ENCODE results near the gene TYRO3.

DNA sequence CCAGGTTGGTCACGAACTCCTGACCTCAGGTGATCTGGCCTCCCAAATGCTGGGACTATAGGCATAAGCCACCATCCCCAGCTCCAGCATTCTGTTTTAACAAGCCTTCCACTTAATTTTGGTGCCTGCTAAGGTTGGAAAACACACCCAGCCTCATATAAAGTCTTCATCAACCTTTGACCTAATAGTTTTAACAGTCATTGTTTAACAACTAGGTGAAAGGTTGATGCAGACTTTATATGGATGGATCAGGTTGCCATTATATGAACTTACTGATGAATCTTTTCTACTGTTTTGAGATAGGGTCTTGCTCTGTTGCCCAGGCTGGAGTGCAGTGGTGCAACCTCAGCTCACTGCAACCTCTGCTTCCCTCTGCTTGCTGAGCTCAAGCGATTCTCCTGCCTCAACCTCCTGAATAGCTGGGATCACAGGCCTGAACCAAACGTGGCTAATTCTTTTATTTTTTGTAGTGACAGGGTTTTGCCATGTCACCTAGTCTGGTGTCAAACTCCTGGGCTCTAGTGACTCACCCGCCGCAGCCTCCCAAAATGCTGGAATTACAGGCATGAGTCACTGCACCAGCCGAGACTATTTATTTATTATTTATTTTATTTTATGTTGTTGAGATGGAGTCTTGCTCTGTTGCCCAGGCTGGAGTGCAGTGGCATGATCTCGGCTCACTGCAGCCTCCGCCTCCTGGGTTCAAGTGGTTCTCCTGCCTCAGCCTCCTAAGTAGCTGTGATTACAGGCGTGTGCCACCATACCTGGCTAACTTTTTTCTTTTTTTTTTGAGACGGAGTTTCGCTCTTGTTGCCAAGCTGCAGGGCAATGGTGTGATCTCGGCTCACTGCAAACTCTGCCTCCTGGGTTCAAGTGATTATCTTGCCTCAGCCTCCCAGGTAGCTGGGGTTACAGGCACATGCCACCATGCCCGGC is 11.9 kb upstream of the TYRO3 start:
- TF ChIP-seq, protein P1, sequence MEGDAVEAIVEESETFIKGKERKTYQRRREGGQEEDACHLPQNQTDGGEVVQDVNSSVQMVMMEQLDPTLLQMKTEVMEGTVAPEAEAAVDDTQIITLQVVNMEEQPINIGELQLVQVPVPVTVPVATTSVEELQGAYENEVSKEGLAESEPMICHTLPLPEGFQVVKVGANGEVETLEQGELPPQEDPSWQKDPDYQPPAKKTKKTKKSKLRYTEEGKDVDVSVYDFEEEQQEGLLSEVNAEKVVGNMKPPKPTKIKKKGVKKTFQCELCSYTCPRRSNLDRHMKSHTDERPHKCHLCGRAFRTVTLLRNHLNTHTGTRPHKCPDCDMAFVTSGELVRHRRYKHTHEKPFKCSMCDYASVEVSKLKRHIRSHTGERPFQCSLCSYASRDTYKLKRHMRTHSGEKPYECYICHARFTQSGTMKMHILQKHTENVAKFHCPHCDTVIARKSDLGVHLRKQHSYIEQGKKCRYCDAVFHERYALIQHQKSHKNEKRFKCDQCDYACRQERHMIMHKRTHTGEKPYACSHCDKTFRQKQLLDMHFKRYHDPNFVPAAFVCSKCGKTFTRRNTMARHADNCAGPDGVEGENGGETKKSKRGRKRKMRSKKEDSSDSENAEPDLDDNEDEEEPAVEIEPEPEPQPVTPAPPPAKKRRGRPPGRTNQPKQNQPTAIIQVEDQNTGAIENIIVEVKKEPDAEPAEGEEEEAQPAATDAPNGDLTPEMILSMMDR (IDR thresholded peaks at IDR 0.05): no peak
- TF ChIP-seq TEAD4 (IDR thresholded peaks at IDR 0.05; ENCODE audit: borderline replicate concordance, insufficient read depth) (no peak), GATA2 (CRISPR knock-in tag; IDR thresholded peaks at IDR 0.05) (no peak), EP300 (IDR thresholded peaks at IDR 0.05; ENCODE audit: borderline replicate concordance in 1 of 2, low read depth in 1 of 2, low read length in 1 of 2) (no peak), POLR2AphosphoS5 (IDR thresholded peaks at IDR 0.05; ENCODE audit: low read depth, low read length) (no peak), RXRA (IDR thresholded peaks at IDR 0.05; ENCODE audit: borderline replicate concordance, low read depth) (no peak), GABPA (IDR thresholded peaks at IDR 0.05; ENCODE audit: low read depth) (no peak)
- TF ChIP-seq, protein P2, sequence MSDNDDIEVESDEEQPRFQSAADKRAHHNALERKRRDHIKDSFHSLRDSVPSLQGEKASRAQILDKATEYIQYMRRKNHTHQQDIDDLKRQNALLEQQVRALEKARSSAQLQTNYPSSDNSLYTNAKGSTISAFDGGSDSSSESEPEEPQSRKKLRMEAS (IDR thresholded peaks at IDR 0.05; ENCODE audit: low read depth): no peak
